Jurkat, Clone E6-1 (cell line): ENCODE measurements around the gene SHOC1. TPM values are rescaled to one million over a fixed set of nuclear protein-coding genes. Genes with fewer than 3 reads are reported as not detected.
"Not testable (repeated sequence)": the region's sequence is repeated elsewhere in the genome, so short reads cannot be mapped to it uniquely, and the experiment has no call there.

Source experiments
- DNase-seq: peaks from one replicate; pipeline ENCODE4 v3.0.0-alpha.2; 2011; ENCODE audit warnings: low read depth, low spot score
- H3K4me3 ChIP-seq: 2 replicates; pipeline ENCODE4 v1.5.1; 2011; ENCODE audit warnings: mild to moderate bottlenecking, low read length, control low read depth, moderate library complexity
- polyA plus RNA-seq: library from polyadenylated mRNA; unstranded; fragments of >200 nt; gene quantifications from one replicate; pipeline ENCODE4 v1.2.1, GENCODE V29; 2012; ENCODE audit warnings: missing spikeins; ENCODE audit not compliant: insufficient read length, insufficient read depth

Gene SHOC1
- polyA plus RNA-seq, result not detected

DNA sequence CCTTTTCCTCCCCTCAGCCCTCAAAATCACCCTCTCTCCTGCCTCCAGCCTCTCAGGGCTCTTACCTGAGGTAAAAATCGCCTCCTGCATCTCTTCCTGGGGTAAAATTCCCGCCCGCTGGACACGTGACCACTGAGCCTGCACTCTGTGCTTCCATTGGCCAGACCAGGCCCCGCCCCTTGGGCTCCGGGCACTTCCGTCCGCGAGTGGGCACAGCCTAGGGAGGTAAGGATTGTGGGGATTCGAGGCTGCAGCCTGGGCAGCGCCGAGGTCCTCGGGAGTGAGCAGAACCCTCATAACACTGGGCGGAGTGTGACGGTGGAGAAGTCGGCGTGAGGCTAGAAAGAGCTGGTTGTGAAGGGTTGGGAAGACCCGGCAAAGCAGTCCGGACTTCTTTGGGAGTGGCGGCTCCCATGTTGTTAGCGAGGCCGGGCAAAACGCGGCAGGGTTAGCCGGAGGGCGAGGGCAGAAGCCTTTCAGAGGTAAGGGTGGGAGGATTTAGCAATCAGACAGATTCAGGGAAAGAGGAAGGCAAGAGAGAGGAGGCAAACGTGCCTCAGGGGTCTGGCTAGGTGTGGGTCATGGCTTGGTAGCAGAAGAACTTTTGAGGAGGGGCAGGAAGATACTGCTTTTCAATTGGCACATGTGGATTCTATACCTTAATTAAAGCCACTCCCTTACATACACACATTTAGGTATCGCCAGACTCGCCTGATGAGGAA is at the start of gene SHOC1:
Gene SHOC1 (minus strand): TSS at position 103 of the 722 bp plus-strand sequence. CDS start 3,519 bp downstream, outside the sequence.
- no peak for DNase-seq
- H3K4me3 ChIP-seq, result no peak within 1 kb of the TSS

DNA sequence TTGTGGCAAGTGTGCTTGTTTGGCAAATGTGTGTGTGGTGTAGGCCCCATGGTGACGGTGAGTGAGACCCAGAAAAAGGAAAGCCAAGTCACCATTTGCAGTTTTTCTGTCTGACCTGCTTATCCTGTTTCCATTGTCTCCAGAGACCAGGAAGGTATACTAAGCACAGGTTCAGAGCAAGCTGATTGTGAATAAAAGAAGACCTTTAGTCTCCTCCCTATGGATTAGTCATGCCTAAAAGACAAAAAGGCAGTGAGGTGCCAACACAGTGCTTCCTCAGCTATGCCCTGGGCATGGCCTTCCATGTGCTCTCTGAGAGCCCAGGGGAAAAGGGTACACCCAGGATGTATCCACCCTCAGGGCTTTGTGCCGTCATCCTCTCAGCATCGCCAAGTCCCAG is 49.2 kb upstream of the SHOC1 start:
- H3K4me3 ChIP-seq, result no peak overlapping the region
- no peak for DNase-seq

DNA sequence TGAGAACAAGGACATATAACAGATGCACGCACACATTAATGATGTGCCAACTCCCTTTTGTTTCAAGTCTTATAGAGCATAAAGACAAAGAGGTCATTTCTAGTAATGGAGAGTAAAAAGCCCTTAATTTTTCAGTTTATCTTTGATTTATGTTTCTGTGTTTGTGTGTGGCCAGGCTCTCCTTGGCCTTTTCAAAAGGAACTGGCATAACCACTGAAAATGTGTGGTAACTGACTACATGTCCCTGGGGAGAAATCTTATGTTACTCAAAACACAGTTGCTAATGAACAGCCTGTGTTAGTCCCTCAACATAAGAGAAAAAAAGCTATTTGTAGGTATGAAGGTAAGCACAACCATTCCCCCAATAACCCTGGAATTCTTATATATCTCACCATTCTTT is 47.6 kb upstream of the SHOC1 start:
- no peak for DNase-seq
- H3K4me3 ChIP-seq, result no peak overlapping the region

DNA sequence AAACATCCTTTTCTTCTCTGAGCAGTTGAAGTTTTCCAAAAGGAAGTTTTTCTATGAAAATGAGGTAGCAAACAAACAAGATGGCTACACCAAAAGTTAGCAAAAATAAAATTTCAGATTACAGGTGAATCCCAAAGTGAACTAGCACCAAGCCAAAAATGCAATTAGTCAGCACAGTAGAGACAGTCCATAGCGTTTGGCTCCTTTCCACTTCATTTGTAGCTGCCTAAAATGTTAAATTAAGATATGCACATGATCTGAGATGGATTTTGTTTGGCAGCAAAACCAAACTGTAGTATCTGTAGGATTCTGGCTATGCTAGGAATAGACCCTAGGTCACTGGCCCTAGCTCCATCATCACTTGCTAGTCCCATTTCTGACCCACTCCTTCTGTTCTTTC is 45.7 kb upstream of the SHOC1 start:
- DNase-seq, result no peak
- H3K4me3 ChIP-seq, result no peak overlapping the region

DNA sequence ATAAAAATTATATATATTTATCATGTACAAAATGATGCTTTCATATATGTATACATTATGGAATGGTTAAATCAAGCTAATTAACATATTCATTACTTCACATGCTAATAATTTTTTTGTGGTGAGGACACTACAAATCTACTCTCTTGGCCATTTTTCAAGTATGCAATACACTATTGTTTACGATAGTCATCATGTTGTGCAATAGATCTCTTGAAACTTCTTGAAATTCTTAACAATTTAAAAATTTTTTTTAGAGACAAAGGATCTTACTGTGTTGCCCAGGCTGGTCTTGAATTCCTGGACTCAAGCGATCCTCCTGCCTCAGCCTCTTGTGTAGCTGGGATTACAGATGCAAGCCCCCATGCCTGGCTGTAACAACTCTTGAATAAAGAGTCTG is 45.2 kb upstream of the SHOC1 start:
- H3K4me3 ChIP-seq, result no peak overlapping the region

DNA sequence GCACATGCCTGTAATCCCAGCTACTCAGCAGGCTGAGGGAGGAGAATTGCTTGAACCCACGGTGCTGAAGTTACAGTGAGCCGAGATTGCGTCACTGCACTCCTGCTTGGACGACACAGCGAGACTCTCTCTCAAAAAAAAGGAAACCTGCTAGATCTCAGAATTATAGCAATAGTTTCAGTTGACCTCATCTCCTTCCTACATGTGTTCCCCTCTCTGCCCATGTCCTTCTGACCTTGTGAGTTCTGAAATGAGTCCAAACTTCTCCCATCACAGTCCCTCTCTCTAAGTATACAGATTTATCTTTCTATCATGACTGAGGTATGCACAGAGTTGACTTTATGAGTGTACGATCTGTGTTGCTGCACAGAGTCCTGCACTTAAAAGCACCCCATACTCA is 44.6 kb upstream of the SHOC1 start:
- DNase-seq, result no peak

More for the DNA sequence above, 45.2 kb upstream of the SHOC1 start:
- DNase-seq, result no peak

DNA sequence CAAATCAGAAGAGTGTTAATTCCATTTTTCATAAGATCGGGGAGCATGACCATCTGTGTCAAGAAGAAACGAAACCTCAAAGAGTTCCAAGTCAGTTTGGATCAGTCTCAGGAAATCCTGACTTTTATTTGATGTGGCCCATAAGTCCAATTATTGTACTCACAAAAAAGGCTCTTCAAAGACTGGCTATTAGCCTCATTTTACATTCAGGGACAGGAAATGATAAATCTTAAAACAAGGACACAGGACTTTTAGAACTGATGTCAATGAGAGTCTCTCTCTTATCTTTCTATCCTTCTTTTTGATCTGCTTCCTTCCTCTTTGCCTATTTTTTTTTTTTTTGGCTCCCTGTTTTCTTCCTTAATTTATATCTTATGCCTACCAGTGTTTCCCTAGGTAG is 43.7 kb upstream of the SHOC1 start:
- no peak overlapping the region for H3K4me3 ChIP-seq
- DNase-seq, result no peak

More for the DNA sequence above, 44.6 kb upstream of the SHOC1 start:
- H3K4me3 ChIP-seq, result no peak overlapping the region

DNA sequence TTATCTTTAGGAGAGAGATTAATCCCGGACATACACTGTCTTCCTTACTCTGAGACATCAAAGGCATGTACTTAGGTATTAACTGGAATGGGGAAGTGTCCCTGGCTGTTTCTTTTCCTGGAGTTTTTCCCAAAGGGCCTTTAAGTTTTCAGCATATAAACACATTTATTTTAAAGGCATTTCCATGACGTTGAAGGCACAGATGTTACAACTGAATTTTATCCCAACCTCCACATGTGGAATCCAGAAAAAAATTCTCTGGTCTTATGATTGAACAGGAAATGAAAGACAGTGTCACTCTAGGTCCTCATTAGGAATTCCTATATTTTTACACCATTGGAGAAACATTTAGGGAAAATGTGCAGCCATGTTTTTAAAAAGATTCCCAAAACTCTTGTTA is 41.6 kb upstream of the SHOC1 start:
- no peak for DNase-seq
- no peak overlapping the region for H3K4me3 ChIP-seq

DNA sequence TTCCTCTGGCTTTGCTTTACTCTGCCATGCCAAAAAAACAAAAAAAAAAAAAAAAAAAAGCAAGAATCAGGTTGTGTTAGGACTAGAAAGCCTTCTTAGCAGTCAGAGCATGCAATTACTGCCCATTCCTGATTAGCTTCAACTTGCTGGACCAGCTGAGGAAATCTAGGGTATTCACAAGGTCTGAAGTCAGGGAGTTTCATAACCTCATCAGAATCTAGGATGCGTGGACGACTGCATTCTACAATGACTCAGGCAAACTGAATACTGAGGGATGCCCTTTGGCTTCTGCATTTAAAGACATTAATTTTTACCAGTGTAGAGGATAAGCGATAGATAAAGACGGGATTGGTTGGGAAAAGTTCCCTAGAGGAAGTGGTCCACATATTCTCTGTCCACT is 39.2 kb upstream of the SHOC1 start:
- no peak overlapping the region for H3K4me3 ChIP-seq
- DNase-seq, result no peak

DNA sequence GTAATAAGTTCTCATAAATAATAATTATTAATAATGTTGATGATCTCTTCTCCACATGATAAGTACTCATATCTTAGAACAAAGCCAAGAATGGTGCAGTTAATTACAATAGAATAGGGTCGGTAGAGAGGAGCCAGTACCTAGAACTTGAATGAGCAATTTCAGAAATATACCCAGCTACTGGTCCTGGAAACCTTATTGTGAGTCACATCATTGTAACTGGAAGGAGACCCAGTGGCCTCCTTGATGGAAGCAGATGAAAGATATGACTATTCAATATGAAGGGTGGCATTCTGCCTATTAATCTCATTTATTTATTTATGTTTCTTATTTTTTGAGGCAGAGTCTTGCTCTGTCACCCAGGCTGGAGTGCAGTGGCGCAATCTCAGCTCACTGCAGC is 37.7 kb upstream of the SHOC1 start:
- no peak overlapping the region for H3K4me3 ChIP-seq
- DNase-seq, result no peak

DNA sequence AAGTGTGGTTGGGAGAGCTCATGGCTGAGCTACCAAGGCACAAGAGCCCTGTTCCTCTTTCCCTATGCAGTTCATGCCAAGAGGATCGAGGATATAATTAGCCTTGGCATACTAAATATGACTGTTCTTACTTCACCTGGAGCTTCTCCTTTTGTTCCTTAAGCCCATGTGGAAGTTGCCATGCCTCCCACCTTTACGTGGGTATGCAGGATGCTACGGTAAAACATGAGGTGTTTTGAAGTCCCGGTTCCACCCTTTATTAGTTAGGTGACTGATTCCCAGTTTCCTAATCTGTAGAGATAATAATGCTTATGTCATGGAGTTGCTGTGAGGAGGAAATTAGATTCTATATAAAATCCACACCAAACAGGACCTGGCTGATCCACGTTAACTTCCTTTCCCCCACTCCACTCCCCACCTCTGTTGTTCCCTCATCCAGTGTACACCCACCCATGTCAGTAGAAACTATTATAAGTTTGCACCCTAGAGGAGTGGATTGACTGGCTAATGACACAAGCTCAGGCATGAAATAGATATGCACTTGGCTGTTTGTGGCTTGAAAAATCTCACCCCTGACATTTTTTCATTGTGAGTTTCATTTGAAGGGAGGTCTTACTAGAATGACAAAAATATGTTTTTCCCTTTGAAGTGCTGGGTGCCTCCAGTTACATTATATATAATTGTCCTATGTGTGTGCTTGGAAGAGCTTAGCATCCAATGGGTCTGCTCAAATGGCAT is 36.8 kb upstream of the SHOC1 start:
- no peak for DNase-seq
- H3K4me3 ChIP-seq, result no peak overlapping the region

DNA sequence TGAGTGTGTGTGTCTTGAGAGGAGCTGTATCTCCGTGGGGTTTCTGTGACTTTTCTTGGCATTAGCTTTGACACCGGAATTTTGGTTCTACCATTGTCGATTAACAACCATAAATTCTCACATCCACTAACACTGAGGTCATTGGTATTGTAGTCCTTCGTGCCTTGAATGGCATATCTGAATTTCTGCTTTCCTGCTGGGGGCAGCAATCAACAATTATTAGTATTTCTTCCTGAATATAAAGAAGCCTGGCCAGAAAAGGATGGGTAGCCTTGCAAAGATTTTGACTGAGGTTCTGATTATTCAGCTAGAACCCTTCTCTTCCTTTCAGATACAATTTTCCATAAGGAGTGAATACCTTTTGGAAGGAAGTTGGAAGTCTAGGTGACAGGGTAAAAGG is 33.5 kb upstream of the SHOC1 start:
- no peak overlapping the region for H3K4me3 ChIP-seq
- no peak for DNase-seq

DNA sequence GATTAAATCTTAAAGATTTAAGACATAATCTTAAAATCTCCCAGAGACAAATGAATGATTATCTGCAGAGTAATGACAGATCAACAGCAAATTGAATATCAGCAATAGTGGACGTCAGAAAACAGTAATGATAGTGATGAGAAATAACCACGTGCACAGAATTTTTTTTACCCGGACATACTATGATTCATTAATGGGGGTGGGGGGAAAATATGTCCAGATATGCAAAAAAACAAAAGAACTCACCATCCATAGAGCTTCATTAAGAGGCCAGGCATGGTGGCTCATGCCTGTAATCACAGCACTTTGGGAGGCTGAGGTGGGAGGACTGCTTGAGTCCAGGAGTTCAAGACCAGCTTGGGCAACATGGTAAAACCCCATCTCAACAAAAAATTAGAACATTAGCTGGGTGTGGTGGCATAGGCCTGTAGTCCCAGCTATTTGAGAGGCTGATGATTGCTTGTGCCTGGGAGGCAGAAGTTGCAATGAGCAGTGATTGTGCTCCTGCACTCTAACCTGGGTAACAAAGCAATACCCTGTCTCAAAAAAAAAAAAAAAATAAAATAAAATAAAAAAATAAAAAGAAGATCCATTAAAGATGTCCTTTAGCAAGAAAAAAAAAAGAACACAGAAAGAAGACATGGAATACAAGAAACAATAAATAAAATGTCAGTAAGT is 30.9 kb upstream of the SHOC1 start:
- DNase-seq, result no peak
- H3K4me3 ChIP-seq, result no peak overlapping the region

DNA sequence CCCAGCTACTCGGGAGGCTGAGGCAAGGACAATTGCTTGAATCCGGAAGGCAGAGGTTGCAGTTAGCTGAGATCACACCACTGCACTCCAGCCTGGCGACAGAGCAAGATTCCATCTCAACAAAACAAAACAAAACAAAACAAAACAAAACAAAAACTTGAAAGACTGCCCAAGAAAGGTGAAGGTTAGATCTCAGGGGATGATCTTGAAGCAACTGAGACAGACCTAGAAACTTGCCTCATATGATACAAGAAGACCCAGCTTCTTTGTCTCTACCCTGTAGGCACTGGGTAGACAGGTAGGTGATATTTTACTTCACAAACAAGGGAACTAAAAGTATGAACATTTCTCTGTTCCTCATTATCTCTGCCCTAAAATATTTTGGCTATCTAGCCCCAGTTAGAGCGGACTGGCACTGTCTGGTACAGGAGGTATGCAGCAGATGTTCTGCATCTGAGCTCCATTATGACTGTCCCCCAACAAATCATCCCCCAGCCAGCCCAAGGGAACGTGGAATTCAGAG is 26.3 kb upstream of the SHOC1 start:
- no peak for DNase-seq

DNA sequence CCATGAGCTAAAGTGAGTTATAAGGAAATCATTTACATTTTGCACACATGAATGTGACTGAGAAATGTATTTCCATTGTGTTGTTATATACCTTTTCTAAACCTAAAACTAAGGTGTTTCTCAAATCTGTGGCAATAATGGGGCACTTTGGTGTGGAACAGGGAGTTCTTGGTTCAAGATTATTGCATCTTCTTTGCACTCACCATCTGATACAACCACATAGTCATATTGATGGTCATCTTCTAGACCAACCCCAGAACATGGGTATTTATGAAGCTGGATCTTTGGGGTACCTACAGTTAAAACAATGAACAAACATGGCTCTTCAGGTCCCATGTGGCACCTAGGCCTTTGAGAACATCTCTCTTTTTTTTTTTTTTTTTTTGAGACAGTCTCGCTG is 24.6 kb upstream of the SHOC1 start:
- DNase-seq, result no peak
- H3K4me3 ChIP-seq, result no peak overlapping the region

More for the DNA sequence above, 26.3 kb upstream of the SHOC1 start:
- no peak overlapping the region for H3K4me3 ChIP-seq

DNA sequence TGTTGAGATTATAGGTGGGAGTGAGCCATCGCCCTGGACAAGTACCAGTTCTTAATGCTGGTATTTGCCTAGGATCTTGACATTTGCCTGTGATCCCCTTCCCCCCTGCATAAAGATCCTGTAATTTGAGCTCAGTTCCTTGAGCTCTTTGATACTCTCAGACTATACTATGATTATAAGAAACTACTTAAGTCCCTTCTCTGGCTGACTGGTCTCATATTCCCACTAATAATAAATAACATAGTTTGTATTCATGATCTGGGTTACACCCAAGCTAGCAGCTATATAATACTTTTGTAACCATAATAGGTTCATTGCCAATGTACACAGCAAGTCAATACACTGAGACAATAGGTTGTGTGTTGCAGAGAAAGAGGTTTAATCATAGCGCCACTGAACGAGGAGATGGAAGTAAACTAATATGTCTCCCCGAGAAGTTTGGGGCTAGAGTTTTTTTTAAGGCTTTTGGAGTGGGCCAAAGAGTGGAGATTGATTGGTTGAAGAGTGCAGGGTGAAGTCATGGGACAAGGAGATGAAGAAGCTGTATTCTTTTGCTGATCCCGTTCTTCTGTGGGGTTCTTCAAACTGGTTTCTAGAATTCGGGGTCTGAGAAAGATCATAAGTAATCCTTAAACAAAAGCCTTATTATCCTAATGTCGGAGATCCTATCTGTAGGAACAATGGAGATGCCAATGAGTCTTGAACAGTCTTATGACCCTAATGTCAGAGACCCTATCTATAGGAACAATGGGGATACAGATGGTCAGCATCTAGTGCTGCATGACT is 20.7 kb upstream of the SHOC1 start:
- no peak for DNase-seq
- no peak overlapping the region for H3K4me3 ChIP-seq

DNA sequence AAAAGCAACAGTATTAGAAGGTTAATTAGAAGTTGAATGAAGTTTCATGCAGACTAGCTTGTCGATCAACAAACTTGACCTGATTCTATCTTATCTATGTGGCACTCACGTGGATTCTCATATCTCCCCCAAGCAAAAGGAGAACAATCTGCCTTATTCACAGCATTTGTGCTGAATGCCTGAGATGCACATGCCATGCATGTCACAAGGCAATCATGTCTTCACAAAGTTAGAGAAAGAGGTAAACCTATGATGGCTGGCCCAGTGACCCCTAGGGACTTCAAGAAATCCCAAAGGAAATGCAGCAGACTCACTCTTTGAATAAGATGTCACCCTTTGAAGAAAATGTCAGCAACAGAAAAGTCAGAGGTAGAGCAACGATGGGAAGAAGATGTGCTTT is 17.6 kb upstream of the SHOC1 start:
- DNase-seq, result no peak
- no peak overlapping the region for H3K4me3 ChIP-seq

DNA sequence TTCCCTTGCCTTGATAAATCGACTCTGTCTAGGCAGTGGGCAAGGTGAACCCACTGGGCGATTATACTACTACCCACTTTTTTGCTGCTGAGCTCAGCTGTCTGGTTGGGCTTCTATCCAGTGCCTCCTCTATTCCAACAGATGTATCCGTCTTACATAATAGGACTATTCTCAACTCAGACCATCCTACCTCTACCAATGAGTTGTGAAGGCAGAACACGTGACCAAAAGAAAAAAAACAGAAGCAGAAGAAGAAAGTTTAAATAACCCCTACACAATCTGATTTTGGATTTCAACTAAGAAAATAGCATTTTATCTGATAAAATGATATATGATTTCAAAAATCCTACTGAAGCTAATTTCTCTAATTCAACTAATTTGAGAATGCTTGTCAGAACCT is 16.2 kb upstream of the SHOC1 start:
- no peak for DNase-seq
- H3K4me3 ChIP-seq, result no peak overlapping the region

DNA sequence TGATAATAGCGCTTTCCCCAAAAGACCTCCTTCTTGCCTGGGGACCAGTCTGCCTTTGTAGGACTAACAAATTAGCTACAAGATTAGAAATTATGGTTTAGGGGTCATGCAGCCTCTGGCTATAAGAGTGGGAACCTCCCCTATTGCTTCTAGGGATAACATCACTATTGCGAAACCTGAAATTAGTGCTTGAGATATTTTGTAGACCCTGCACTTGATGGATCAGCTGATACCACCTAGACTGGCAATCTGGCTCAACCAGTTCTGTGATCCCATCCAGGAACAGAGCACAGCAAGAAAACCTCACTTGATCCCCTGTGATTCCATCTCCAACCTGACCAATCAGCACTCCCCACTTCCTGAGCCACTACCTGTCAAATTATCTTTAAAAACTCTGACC is 15.7 kb upstream of the SHOC1 start:
- not testable (repeated sequence) for DNase-seq, H3K4me3 ChIP-seq
